T-helper 22 cell (primary cell): ENCODE measurements around the gene AANAT.
A peak's percentile ranks its signal among the peaks of the same experiment; 100 is the strongest.

Source experiments
- DNase-seq: peaks from one replicate; pipeline ENCODE4 v3.0.0-alpha.2; 2020; ENCODE audit warnings: low read depth

The AANAT gene

DNA sequence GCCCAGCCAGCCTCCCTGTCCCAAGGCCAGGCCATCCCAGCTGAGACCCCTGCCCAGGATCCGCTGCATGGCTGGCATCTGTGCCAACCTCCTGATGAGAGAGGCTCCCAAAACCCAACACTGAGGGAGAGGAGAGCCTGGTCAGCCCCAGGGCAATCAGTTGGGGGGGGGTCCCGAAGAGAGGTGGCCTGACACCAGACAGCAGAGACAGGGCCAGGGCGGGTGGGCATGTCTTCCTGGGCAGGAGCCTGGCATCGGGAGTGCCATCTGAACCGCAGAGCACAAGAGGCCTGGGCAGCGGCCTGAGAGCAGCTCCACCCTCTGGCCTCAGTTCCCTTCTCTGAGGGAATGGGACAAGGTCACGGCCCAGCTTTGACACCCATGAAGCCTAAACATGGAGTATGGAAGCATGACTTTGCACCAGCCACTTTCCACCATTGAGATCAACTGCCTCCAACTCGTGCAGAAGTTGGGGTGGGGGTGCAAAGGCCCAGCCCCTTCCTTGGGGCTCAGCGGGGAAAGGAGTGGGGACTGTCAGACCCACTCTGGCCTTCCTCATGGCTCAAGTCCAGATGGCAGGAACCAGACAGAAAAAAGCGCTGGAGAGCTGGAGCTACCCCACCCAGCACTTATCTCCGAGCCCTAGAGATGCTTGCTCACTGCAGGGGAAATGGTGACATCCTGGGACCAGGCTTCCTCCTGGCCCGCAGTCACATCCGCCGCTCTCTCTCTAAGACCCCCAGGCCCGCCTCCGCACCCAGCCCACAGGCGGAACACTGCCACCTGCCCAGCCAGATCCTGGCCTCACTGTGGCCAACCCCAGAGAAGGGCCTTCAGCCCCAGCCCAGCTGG, 24.1 kb downstream of the AANAT start:
- DNase-seq = no peak

DNA sequence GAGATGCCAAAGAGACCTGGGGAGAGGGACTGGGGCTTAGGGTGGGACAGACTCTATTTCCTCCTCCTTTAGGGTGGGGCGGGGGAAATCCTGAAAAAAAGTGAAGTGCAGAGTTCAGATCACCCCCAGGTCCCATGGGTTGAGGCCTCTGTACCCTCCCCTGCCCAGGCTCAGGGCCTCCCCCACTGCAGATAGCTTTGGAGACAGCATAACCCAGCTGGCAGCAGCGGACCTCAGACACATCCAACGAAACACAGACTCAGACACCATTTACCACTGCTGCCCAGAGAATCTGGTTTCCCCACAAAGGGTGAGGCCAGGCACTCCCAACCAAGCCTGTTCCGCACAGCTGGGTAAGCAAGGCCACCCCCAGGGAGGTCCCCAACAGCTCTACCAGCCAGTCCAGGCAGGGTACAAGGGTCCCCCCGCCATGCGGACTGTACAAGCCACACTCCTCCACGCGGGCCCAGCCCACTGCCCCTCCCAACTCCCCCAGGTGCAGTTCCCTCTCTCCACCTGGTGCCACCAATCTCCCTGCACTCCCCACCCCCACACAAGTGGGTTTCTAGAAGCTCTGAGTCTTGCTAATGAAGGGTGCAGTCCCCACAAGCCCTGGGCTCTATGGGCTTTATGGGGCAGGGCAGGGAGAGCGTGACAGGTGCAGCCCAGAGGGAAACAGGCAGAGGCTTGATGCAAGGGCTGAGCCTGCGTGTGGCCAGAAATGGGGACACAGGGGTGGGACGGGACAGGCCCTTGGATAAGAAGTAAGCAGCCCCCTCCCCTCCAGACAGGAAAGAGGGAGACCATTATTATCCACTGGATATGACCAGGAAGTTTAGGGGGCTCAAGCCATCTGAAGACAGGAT, 25.0 kb downstream of the AANAT start:
- no peak for DNase-seq

- DNase-seq = no peak
These were observed 25.6 kb downstream of the AANAT start for GRCh38 chr17:76492989-76493501.

GRCh38 chr17:76493505-76494167, 26.2 kb downstream of the AANAT start:
- DNase-seq = no peak

DNA sequence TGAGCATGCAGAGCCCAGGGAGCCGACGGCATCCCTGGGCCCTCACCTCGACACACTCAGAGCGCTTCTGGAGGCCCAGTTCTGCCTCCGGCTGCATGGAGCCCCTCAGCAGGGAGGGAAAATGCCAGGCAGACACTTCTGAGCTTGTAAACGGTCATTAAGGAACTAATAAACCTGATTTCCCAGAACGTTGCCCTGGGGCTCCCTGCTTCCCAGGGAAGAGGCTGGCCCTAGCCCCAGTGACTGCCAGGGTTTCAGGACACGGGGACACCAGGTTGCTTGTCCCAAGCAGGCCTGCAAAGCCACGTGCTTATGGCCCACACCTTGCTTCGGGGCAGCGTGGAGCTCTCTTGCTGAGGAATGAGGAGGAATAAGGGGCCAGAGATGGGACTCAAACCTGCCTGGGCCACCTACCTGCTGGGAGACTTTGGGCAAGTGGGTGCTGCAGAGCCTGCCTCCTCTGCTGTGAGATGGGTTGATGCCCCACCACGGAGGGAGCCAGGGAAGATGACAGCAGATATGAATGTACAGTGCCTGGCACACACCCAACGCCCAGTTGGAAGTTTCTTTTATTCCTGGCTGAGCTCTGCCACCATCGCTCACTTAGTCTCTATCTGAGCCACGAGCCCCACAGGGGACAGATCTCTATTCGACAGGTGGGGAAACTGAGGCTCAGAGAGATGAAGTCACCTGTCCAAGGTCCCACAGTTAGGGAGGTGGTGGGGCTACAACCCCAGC, 28.4 kb downstream of the AANAT start:
- no peak for DNase-seq

- no peak for DNase-seq
These were observed 29.1 kb downstream of the AANAT start for GRCh38 chr17:76496464-76496863.

GRCh38 chr17:76497699-76497978, 30.2 kb downstream of the AANAT start:
- no peak for DNase-seq

- no peak for DNase-seq
These were observed 30.8 kb downstream of the AANAT start for GRCh38 chr17:76497979-76498875.

DNA sequence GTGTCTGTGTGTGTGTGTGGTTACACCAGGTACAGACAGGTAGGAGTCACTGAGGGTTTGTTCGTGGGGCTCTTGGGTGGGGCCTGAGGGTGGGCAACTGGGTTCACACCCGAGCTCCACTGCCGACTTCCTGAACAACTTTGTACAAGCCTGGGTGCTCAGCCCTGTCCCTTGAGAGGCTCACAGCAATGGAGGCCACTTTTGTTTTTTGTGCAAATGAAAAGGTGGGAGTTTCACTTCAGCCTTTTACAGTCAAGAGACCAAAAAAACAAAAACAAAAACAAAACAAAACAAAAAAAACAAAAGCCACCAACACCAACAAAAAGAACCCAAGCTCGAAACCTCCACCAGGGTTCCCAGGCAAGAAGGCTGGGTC, 31.5 kb downstream of the AANAT start:
- no peak for DNase-seq

- DNase-seq = no peak
These were observed 31.9 kb downstream of the AANAT start for GRCh38 chr17:76499267-76499667.

GRCh38 chr17:76500074-76500746, 32.8 kb downstream of the AANAT start:
- no peak for DNase-seq

DNA sequence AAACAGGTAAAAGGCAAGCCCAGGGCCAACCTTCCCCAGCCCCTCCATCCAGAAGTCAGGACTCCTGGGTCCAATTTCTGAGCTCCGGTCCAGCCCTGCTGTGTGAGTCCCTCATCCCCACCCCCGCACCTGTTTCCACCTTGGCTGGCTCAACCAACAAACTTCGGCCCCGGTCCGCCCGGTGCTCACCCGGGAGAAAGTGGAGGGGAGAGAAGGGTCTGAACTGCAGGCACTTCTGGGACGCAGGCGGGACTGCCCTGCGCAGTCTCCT, 33.3 kb downstream of the AANAT start:
- DNase-seq = no peak

GRCh38 chr17:76501018-76501826, 33.8 kb downstream of the AANAT start, which contains the start of gene RHBDF2:
Gene RHBDF2, minus strand, starts transcription at chr17:76501423. Its CDS starts 19,899 bp downstream, at chr17:76481524.
- DNase-seq = peak; percentile 85

GRCh38 chr17:76501827-76502307, 34.5 kb downstream of the AANAT start:
- no peak for DNase-seq

- no peak for DNase-seq
These were observed 35.2 kb downstream of the AANAT start for GRCh38 chr17:76502341-76503211.

- DNase-seq = no peak
These were observed 36.7 kb downstream of the AANAT start for GRCh38 chr17:76504117-76504516.

GRCh38 chr17:76506408-76507345, 39.3 kb downstream of the AANAT start:
- DNase-seq = peak; percentile 67
